ENCODE measurements around the gene PLPP4. TPM values are rescaled to one million over a fixed set of nuclear protein-coding genes. Genes with fewer than 3 reads are reported as not detected.

PLPP4 gene
- total and polyA plus RNA-seq, 2 donors from 2014 or later = 6.4 to 11.2 TPM

- FAIRE-seq (no peak), DNase-seq (no peak)
Observed at GRCh38 chr10:120453886-120454285, 3.1 kb upstream of the PLPP4 start.

GRCh38 chr10:120455004-120455403, 2.0 kb upstream of the PLPP4 start:
- Histone ChIP-seq H3K36me3 (ENCODE audit: control insufficient read depth in 2 of 3, insufficient read depth in 3 of 3, low read length in 3 of 3) (no peaks in the 10 kb centered on the region), H3K4me3 (ENCODE audit: low read length in 3 of 3) (no peak overlapping the region), H3K27ac (ENCODE audit: low read depth in 2 of 2, low read length in 2 of 2) (no peak overlapping the region), H3K9me3 (ENCODE audit: control insufficient read depth in 2 of 3, insufficient read depth in 1 of 3, low read length in 3 of 3) (no peaks in the 10 kb centered on the region), H3K9ac (ENCODE audit: low read length in 3 of 3) (no peak overlapping the region), H3K4me1 (ENCODE audit: control insufficient read depth in 2 of 3, insufficient read depth in 2 of 3, low read depth in 1 of 3, low read length in 3 of 3) (peaks cover 0 to 2% (median 0%) of the 10 kb centered on the region in 3 donors), H3K27me3 (ENCODE audit: control insufficient read depth, insufficient read depth, low read length) (peaks cover 6% of the 10 kb centered on the region)
- FAIRE-seq = no peak
- intact Hi-C loops (cut with DNase I) = no loop called here
- DNase-seq = no peak
- no peak for TF ChIP-seq CTCF (IDR thresholded peaks at IDR 0.05; ENCODE audit: borderline replicate concordance, extremely low read depth, insufficient read depth)

More at GRCh38 chr10:120453886-120454285, 3.1 kb upstream of the PLPP4 start:
- no peak for TF ChIP-seq CTCF (IDR thresholded peaks at IDR 0.05; ENCODE audit: borderline replicate concordance, extremely low read depth, insufficient read depth)
- no peaks in the 10 kb centered on the region for H3K36me3 ChIP-seq (ENCODE audit: control insufficient read depth in 2 of 3, insufficient read depth in 3 of 3, low read length in 3 of 3)
- H3K9me3 ChIP-seq (ENCODE audit: control insufficient read depth in 2 of 3, insufficient read depth in 1 of 3, low read length in 3 of 3) = no peaks in the 10 kb centered on the region
- intact Hi-C loops (cut with DNase I) = no loop called here
- H3K9ac ChIP-seq (ENCODE audit: low read length in 3 of 3) = no peak overlapping the region
- H3K27ac ChIP-seq (ENCODE audit: low read depth in 2 of 2, low read length in 2 of 2) = no peak overlapping the region
- no peak overlapping the region for H3K4me3 ChIP-seq (ENCODE audit: low read length in 3 of 3)
- peaks cover 0 to 2% (median 0%) of the 10 kb centered on the region in 3 donors for H3K4me1 ChIP-seq (ENCODE audit: control insufficient read depth in 2 of 3, insufficient read depth in 2 of 3, low read depth in 1 of 3, low read length in 3 of 3)
- peaks cover 6% of the 10 kb centered on the region for H3K27me3 ChIP-seq (ENCODE audit: control insufficient read depth, insufficient read depth, low read length)

GRCh38 chr10:120455606-120456005, 1.4 kb upstream of the PLPP4 start:
- Histone ChIP-seq H3K27ac (ENCODE audit: low read depth in 2 of 2, low read length in 2 of 2) (no peak overlapping the region), H3K27me3 (ENCODE audit: control insufficient read depth, insufficient read depth, low read length) (peaks cover 6% of the 10 kb centered on the region), H3K9ac (ENCODE audit: low read length in 3 of 3) (no peak overlapping the region), H3K9me3 (ENCODE audit: control insufficient read depth in 2 of 3, insufficient read depth in 1 of 3, low read length in 3 of 3) (no peaks in the 10 kb centered on the region), H3K36me3 (ENCODE audit: control insufficient read depth in 2 of 3, insufficient read depth in 3 of 3, low read length in 3 of 3) (no peaks in the 10 kb centered on the region), H3K4me3 (ENCODE audit: low read length in 3 of 3) (no peak overlapping the region), H3K4me1 (ENCODE audit: control insufficient read depth in 2 of 3, insufficient read depth in 2 of 3, low read depth in 1 of 3, low read length in 3 of 3) (peaks cover 0 to 2% (median 0%) of the 10 kb centered on the region in 3 donors)
- intact Hi-C loops (cut with DNase I) = no loop called here
- peak in 2 of 5 donors; percentile 22 to 27 for DNase-seq
- TF ChIP-seq CTCF (IDR thresholded peaks at IDR 0.05; ENCODE audit: borderline replicate concordance, extremely low read depth, insufficient read depth) = no peak
- no peak for FAIRE-seq

GRCh38 chr10:120456143-120456625, 843 bp upstream of the PLPP4 start:
- DNase-seq (peak in 3 of 5 donors; percentile 6 to 49 (median 18)), FAIRE-seq (no peak)
- Histone ChIP-seq H3K27me3 (ENCODE audit: control insufficient read depth, insufficient read depth, low read length) (peaks cover 6% of the 10 kb centered on the region), H3K9me3 (ENCODE audit: control insufficient read depth in 2 of 3, insufficient read depth in 1 of 3, low read length in 3 of 3) (no peaks in the 10 kb centered on the region), H3K36me3 (ENCODE audit: control insufficient read depth in 2 of 3, insufficient read depth in 3 of 3, low read length in 3 of 3) (no peaks in the 10 kb centered on the region), H3K9ac (ENCODE audit: low read length in 3 of 3) (no peak overlapping the region), H3K27ac (ENCODE audit: low read depth in 2 of 2, low read length in 2 of 2) (peak overlapping the region in 1 of 2 donors; percentile 34), H3K4me1 (ENCODE audit: control insufficient read depth in 2 of 3, insufficient read depth in 2 of 3, low read depth in 1 of 3, low read length in 3 of 3) (peaks cover 0 to 2% (median 0%) of the 10 kb centered on the region in 3 donors), H3K4me3 (ENCODE audit: low read length in 3 of 3) (peak overlapping the region in 1 of 3 donors; percentile 52)
- intact Hi-C loops (cut with DNase I) = no loop called here
- no peak for TF ChIP-seq CTCF (IDR thresholded peaks at IDR 0.05; ENCODE audit: borderline replicate concordance, extremely low read depth, insufficient read depth)

All from kidney (tissue), 14 donors.